Nucleus accumbens (tissue), 56 donors: ENCODE data around the gene CPNE6.

Experiments used
- DNase-seq, 56 donors: peaks; one replicate each; lab custom pipeline; 2025; lab: John Stamatoyannopoulos, UW

The CPNE6 gene

DNA sequence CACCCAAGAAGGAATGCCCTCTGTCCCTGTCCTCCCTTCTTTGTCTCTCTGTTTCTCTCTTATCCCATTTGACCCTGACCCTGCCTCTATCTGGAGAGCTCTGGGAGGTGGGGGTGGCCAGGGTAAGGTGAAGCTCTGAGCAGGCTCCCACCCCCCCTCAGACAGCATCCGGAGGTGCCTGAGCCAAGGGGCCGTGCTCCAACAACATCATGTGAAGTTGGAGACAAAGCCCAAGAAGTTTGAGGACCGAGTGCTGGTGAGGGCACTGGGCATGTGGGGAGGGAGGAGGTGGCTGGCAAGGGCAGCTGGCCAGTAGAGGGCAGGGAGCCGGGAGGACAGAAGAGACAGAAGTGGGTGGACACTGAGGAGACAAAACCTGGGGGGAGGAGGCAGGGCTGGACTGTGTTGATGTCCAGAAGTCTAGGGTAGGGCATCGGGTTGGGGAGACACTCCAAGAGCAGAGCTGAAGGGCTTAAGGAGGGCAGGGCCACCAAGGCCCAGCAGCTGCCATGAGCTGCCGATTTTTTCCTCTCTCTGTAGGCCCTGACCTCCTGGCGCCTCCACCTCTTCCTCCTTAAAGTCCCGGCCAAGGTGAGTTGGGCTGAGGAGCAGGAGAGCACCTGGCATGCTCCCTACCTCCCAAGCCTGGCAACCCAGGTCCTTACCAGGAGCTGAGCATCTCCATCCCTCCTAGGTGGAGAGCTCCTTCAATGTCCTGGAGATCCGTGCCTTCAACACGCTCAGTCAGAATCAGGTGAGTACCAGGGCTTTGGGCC lies 17.6 kb upstream of the CPNE6 start:
- peak in 2 of 56 donors; percentile 20 to 31 for DNase-seq

DNA sequence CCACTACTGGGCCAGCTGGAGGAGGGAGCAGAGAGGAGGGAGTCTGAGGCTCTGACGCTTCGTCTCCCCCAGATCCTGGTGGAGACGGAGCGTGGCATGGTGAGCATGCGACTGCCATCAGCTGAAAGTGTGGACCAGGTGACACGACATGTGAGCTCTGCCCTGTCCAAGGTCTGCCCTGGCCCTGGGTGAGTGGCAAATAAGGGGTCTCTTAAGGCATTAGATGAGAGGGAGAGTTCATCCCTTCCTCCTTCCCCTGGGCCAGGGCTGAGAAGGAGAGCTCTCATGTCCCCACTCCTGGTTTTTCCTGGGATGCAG lies 17.1 kb upstream of the CPNE6 start:
- DNase-seq: no peak

DNA sequence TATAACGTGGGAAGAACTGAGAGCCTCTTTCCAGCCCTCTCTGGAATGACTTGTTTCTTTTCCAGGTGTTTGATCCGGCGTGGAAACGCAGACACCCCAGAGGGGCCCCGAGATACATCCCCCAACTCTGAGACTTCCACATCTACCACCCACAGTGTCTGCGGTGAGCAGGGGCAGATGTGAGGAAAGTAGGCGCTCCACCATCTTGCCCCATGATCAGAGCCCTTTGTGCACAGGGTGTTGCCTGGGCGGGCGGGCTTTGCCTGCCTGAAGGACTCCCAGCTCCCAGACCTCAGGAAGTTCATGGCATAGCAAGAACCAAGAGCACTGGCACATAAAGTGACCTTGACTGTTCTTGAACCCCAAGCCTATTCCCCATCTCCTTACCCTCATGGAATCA lies 16.7 kb upstream of the CPNE6 start:
- DNase-seq: no peak

DNA sequence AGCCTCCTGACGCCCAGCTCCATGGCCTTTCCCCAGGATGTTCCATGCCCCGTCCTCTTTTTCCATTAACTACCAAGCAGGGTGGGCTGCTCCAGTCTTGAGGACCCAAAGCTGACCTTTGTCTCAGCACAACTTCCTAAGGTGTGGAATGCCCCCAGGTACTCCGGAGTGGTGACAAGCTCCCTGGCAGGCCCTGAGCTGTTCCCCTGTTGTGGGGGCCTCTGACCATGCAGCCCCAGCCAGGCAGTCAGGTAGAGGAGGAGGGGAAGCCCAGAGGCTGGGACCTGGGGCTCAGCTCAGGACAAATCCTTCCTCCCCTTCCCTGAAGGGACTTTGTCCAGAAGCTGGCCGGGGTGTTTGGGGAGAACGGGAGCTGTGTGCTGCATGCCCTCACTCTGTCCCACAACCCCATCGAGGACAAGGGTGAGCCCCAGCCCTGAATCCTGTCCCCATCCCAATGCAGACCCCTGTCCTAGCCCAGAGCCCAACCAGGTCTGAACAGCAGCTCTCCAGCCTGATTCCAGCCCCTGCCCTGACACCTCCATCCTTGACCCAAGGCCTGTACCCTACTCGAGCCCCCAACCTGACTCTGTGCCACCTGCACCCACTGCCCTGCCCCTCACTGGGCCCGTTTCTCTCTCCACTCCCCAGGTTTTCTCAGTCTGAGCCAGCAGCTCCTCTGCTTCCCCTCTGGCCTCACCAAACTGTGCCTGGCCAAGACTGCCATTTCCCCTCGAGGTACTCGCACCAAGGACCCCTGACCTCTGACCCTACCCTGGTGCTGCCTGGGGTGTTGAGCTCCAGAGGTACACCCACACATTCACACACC lies 15.2 kb upstream of the CPNE6 start:
- DNase-seq: no peak

DNA sequence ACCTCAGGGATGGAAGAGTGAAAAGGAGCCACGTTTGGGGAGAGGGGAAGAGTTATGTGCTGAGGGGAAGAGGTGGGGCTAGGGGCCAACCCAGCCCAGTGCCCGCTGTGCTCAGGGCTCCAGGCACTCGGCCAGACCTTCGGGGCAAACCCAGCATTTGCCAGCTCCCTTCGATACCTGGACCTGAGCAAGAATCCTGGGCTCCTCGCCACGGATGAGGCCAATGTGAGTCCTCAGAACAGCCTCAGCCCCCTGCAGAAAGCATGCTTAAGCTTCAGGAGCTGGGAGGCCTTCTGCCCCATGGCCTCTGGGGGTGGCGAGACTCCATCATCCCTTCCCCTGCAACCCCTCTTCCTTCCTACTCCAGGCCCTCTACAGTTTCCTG lies 14.6 kb upstream of the CPNE6 start:
- DNase-seq: no peak

DNA sequence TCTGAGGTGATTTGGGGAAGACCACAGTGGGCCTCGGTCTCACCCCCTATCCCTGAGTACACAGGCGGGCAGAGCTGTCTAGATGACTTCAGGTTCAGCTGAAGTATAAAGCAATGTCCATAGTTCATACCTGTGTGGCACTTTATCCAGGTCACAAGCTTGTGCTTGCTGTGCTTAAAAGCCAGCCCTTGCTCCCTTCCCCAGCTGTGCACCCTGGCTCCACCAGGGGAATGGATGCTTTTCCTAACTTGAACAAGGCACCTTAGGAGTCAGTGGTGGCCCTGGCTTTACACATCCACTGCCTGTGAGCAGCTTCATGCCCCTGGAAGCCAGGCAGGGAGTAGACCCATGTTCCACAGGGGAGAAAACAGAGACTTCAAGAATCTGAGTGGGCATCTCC lies 14.1 kb upstream of the CPNE6 start:
- DNase-seq: no peak

DNA sequence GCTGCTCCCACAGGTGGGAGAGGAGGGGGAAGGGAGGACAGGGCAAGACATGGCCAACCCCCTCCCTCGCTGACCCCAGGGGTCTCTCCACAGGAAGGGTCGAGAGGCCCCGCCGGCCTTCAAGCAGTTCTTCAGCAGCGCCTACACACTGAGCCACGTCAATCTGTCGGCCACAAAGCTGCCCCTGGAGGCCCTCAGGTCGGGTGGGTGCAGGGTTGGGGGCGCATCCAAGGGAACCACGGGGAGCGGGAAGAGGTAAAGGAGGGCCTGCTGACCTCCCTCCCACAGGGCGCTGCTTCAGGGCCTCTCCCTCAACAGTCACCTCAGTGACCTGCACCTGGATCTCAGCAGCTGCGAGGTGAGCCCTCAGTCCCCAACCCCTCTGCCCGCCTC lies 13.5 kb upstream of the CPNE6 start:
- DNase-seq: no peak

DNA sequence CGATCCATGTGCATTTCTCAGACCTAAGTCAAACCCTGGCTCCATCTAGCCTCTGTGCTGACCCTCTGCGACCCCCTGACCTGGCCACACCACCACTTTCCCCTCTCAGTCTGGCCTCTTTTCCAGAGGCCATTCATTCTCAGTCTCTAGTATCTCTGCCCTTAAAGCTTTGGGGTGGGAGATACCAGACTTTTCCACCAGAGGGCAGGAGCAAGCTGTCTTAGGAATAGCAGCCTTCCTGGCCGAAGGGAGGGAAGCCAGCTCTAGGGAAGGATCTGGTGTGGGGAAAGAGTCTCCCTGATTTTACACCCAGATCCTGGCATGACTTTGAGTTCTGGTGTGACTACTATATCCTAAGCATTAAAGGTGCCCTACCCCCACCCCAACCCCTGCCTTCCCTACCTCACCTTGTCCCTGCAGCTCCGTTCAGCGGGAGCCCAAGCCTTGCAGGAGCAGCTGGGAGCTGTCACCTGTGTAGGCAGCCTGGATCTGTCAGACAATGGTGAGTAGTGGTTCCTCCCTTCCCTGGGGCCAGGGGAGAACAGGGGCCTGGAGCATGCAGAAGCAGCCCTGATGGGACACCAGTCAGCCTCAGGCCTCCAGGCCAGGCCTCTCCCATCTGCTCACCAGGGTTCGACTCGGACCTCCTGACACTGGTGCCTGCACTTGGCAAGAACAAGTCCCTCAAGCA lies 13.0 kb upstream of the CPNE6 start:
- DNase-seq: peak in 39 of 56 donors; percentile 13 to 90 (median 38)

DNA sequence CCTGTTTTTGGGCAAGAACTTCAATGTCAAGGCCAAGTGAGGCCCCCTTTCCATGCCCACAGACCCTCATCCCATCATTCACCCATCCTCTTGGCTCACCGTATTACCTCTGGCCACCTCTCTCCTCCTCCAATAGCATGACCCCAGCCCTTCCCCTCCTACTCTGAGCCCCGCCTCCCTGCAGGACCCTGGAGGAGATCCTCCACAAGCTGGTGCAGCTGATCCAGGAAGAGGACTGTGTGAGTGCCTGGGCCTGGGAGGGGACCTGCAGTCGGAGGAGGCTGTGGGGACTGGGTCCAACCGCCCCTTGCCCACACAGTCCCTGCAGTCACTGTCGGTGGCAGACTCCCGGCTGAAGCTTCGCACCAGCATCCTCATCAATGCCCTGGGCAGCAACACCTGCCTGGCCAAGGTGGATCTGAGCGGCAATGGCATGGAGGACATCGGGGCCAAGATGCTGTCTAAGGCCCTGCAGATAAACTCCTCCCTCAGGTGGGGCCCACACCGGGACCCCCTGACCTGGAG lies 12.3 kb upstream of the CPNE6 start:
- DNase-seq: no peak

DNA sequence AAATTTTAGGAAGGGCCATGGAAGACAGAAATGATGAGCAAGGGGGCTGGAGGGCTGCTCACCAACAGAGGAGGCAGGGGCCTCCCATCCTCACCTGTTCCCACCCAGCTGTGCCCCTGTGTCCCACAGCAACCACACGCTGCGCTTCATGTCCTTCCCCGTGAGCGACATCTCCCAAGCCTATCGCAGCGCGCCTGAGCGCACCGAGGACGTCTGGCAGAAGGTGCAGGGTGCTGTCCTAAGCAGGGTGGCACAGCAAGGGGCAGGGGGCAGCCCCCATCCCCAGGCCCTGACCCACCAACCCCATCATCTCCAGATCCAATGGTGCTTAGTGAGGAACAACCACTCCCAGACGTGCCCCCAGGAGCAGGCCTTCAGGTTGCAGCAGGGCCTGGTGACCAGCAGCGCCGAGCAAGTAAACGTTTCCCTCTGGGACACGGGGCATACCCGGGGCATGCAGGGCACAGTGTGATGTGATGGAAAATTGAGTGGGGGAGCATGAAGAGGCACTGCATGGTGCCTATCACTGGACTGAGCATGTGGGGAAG lies 11.4 kb upstream of the CPNE6 start:
- no peak for DNase-seq

DNA sequence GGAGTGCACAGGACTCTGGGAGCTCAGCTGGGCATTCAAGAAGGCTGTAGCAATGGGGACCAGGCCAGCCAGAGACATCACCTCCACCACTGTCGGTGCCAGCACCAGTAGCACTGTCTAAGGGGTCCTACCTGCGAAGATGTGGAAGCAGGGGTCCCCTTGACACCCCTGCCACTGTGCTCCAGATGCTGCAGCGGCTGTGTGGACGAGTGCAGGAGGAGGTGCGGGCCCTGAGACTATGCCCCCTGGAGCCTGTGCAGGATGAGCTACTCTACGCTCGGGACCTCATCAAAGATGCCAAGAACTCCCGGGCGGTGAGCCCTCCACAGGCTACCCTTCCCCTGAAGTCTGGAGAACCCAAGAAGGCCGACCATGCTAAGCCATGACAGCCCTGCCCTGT lies 10.9 kb upstream of the CPNE6 start:
- no peak for DNase-seq

DNA sequence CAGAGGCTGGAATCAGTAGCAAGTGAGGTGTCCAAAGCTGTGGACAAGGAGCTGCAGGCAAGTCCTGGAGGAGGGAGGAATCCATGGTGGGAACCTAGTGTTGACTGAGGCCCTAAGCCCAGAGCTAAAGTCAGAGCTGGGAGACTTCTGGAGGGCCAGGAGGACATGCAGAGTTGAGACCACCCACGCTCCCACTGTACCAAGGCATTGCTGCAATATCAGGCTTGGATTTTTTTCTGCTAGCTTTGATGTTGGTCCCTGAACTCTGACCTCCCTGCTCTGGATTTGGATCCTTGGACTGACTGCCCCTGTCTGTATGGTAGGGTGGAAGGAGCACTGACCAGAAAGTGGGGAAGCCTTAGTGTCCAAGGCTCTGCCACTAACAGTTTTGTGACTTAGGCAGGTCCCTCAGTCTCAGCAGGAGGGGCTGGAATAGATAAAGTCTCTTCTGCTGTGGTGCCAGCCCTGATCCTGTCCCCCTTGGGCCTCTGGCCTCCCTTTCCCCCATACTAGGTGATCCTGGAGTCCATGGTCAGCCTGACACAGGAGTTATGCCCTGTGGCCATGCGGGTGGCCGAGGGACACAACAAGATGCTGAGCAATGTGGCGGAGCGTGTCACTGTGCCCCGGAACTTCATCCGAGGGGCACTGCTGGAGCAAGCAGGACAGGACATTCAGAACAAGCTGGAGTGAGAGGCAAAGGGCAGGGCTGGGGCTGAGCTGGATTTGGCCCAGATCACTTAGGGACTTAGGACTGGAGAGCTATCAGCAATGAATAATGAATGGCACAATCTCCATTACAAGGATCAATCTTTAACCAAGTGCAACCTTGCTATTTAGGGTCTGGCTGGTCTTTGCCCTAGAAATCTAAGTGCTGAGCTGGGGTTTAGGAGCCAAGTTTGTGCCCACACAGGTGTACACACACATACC lies 10.1 kb upstream of the CPNE6 start:
- DNase-seq: no peak

DNA sequence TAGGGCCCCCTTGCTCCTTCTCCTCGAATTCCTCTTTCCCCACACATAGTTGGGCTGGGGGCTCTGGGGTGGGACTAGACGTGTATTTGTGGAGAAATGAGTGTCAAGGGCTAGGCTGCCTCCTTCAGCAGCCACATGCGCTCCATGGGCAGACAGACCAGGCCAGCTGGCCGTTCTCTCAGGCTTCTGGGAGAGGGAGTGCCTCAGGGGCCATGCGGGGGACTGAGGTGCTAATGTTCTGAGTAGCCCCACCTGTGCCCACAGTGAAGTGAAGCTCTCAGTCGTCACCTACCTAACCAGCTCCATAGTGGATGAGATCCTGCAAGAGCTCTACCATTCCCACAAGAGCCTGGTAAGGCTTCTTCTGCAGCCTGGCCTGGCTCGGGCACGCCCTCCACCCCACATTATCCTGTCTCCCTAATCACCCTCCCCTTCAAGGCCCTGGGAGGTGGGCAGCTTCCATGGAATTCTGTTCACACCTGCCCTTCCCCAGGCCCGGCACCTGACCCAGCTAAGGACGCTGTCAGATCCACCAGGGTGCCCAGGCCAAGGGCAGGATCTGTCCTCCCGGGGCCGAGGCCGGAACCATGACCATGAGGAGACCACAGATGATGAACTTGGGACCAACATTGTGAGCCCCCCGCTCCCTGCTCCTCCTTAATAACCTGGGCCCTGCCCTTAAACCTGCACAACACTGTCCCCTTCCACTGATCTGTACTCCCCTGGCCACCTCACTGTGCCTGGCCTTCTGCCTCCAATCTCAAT lies 9.0 kb upstream of the CPNE6 start:
- DNase-seq: no peak

DNA sequence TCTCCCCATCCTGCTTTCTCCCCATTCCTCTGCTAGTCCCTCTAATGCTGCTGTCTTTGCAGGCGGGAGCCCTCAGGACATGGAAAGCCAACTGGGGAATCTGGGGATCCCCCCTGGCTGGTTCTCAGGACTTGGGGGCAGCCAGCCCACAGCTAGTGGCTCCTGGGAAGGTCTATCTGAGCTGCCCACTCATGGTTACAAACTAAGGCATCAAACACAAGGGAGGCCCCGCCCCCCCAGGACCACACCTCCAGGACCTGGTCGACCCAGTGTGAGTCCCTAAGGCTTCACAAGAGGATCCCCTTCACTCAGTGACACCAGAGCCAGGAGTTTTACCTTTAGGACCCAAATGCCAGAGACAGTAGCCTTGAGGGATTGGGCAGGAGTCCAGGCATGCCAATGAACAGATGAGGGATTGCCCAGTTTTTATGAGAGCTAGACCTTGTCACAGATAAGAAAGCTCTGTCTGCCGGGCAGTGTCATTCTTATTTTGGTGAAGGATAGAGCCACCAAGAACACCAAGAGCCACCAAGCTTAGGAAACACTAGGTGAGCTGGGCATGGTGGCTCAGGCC lies 8.0 kb upstream of the CPNE6 start:
- DNase-seq: no peak

DNA sequence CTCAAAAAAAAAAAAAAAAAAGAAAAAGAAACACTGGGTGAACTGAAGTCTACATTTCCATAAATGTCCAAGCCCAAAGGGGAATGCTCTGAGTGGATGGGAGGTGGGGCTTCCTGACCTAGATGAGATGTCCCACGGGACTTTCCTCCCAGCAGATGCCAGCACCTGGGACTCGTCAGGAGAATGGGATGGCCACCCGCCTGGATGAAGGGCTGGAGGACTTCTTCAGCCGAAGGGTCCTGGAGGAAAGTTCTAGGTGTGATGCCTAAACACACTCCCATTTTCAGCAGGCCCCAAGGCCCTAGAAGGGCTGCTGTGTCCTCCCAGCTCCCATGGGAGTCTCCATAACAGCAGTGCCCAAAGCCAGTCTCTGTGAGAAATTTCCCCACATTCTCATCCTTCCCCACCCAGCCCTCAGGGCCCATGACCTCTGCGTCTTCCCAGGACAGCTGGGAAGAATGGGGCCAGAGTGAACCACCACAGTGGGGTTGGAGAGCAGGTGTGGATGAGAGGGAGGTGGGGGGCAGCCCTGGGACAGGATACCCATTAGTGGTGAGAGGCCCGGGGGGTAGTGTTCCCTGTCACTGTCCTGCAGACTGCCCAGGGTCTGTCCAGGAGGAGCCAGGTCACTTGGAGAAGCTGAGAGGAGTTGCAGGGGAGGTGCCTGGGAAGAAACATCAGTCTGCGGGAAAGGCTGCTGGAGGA lies 7.1 kb upstream of the CPNE6 start:
- no peak for DNase-seq

DNA sequence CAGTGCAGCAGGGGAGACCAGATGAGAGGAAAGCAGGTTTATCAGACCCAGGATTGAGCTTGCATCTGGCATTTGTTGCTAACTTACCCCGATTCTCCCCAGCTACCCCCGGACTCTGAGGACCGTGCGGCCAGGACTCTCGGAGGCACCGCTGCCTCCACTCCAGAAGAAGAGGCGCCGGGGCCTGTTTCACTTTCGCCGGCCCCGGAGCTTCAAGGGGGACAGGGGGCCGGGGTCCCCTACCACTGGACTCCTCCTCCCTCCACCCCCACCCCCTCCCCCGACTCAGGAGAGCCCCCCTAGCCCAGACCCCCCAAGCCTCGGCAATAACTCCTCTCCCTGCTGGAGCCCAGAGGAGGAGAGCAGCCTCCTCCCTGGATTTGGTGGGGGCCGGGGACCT lies 6.5 kb upstream of the CPNE6 start:
- DNase-seq: no peak

DNA sequence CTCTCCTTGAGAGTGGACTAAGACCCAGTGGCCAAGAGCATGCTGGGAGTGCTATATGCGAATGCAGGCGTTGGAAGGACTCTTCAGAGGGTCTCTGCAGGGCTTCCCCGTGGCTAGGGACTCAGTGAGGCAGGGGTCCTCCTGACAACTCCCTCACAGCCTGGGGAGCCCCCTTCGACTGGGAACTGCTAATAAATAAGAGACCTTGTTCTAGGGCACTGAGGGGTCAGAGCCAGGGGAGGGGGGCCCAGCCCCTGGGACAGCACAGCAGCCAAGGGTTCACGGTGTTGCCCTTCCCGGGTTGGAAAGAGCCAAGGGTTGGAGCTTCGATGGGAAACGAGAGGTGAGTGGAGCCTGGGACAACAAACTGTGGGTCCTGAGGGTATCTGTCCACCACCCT lies 6.0 kb upstream of the CPNE6 start:
- no peak for DNase-seq

DNA sequence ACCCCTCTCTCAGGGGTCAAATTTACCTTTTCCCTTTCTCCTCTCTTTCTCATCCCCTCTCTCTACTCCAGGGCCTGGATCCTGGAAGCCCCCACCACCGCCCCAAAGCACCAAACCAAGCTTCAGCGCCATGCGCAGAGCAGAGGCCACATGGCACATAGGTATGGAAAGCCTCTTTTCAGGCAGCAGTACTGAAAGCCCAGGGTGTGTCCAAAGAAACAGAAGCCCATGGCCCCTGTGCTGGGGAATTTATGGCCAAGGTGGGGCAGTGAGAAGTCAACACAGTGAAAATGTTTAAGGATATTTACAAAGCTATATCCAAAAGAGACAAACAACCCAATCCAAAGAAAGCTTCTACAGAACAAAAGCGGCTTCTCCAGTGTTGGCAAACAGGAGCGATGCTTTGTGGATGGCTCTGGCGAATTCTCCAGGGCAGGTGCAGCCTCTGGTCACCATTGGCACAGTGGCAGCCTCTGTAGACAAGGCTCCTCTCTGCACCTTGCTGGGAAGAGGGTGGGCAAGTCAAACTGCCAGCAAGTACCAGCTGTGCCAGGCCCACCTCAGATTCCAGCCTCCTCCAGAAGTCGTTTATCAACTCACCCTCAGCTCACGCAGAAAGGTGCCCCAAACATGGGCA lies 4.7 kb upstream of the CPNE6 start:
- DNase-seq: no peak
